H1 (cell line): ENCODE data around the gene KPNA6. TPM values are rescaled to one million over a fixed set of nuclear protein-coding genes. Genes with fewer than 3 reads are reported as not detected.
A peak's percentile ranks its signal among the peaks of the same experiment; 100 is the strongest.

ENCODE experiments used
- CTCF ChIA-PET: fragments of 300-600 bp; sonication (Branson Sonifier 250); formaldehyde crosslinking; loops from one replicate; lab custom pipeline; 2021; ENCODE audit not compliant: partially characterized antibody; lab: Charles Lee
- POLR2A ChIA-PET: fragments of 300-600 bp; sonication (Branson Sonifier 250); formaldehyde crosslinking; loops from one replicate; lab custom pipeline; 2021; ENCODE audit warnings: inconsistent platforms; ENCODE audit not compliant: partially characterized antibody; lab: Charles Lee
- DNase-seq, 2 experiments: peaks; one replicate each; pipeline versions ENCODE4 v3.0.0 to v3.0.0-alpha.2; 2010 to 2022; ENCODE audit warnings: low spot score in 2 of 2, low read depth in 1 of 2, mixed read lengths in 1 of 2
- FAIRE-seq: peaks from 2 replicates; lab custom pipeline; 2011; peaks lifted over from hg19 to GRCh38; lab: Jason Lieb, UNC
- H2AFZ ChIP-seq: 2 replicates; pipeline ENCODE4 v1.8.1; 2012; ENCODE audit warnings: low read length, inconsistent platforms
- H2AK5ac ChIP-seq: 2 replicates; pipeline ENCODE4 v1.6.1; 2013; ENCODE audit warnings: low read depth, low read length
- H2BK120ac ChIP-seq: replicated peaks from 2 replicates; pipeline ENCODE3; 2013; ENCODE audit warnings: low read depth, low read length, inconsistent platforms
- H2BK12ac ChIP-seq: 2 replicates; pipeline ENCODE4 v1.6.1; 2013; ENCODE audit warnings: low read depth, low read length
- H2BK15ac ChIP-seq: 2 replicates; pipeline ENCODE4 v1.6.1; 2013; ENCODE audit warnings: low read length
- H2BK20ac ChIP-seq: 2 replicates; pipeline ENCODE4 v1.6.1; 2013; ENCODE audit warnings: low read length
- H2BK5ac ChIP-seq: 2 replicates; pipeline ENCODE4 v1.6.1; 2013; ENCODE audit warnings: low read depth, low read length
- H3K14ac ChIP-seq: 2 replicates; pipeline ENCODE4 v1.6.1; 2013; ENCODE audit warnings: inconsistent platforms; ENCODE audit not compliant: insufficient read length
- H3K18ac ChIP-seq: 2 replicates; pipeline ENCODE4 v1.6.1; 2013; ENCODE audit warnings: low read length; ENCODE audit errors: extremely low read depth
- H3K23ac ChIP-seq: 2 replicates; pipeline ENCODE4 v1.6.1; 2013; ENCODE audit warnings: inconsistent platforms; ENCODE audit not compliant: insufficient read length
- H3K23me2 ChIP-seq: 2 replicates; pipeline ENCODE4 v1.6.1; 2013; ENCODE audit warnings: low read depth, low read length
- H3K27ac ChIP-seq: 2 replicates; pipeline ENCODE4 v1.6.1; 2011; ENCODE audit warnings: low read depth, low read length, inconsistent platforms
- H3K27me3 ChIP-seq, 4 experiments: replicated peaks in 1 of 4; 1 replicate in 1 of 4; 2 replicates in 3 of 4; pipeline versions ENCODE4 v1.6.1 to v1.8.1; 2011 to 2013; ENCODE audit warnings: low read length in 3 of 4, mild to moderate bottlenecking in 3 of 4, inconsistent platforms in 2 of 4, mixed read lengths in 2 of 4, moderate library complexity in 1 of 4; ENCODE audit not compliant: control insufficient read depth in 3 of 4, insufficient read depth in 3 of 4; ENCODE audit errors: extremely low read depth in 1 of 4
- H3K36me3 ChIP-seq, 4 experiments: 2 replicates each; pipeline versions ENCODE4 v1.6.1 to v1.8.1; 2011 to 2013; ENCODE audit warnings: mild to moderate bottlenecking in 4 of 4, low read length in 3 of 4, moderate library complexity in 2 of 4, control low read depth in 1 of 4, inconsistent platforms in 1 of 4; ENCODE audit not compliant: insufficient read depth in 4 of 4, control insufficient read depth in 2 of 4
- H3K4ac ChIP-seq: replicated peaks from 2 replicates; pipeline ENCODE3; 2013; ENCODE audit warnings: low read length, low read depth, mixed read lengths, inconsistent platforms; ENCODE audit not compliant: insufficient read length
- H3K4me1 ChIP-seq, 4 experiments: replicated peaks in 1 of 4; 1 replicate in 1 of 4; 2 replicates in 3 of 4; pipeline versions ENCODE4 v1.6.1 to v1.8.1; 2011 to 2013; ENCODE audit warnings: low read length in 3 of 4, inconsistent platforms in 2 of 4, mixed read lengths in 1 of 4; ENCODE audit not compliant: insufficient read depth in 4 of 4, control insufficient read depth in 3 of 4
- H3K4me2 ChIP-seq, 2 experiments: 2 replicates each; pipeline versions ENCODE4 v1.6.1 to v1.8.1; 2011 to 2013; ENCODE audit warnings: low read depth in 2 of 2, low read length in 2 of 2, control low read depth in 1 of 2, inconsistent platforms in 1 of 2, mild to moderate bottlenecking in 1 of 2; ENCODE audit not compliant: insufficient read depth in 1 of 2
- H3K4me3 ChIP-seq, 4 experiments: fragments of 200-600, 300-600 bp in 1 of 4; sonication (generic), shearing (Covaris generic), sonication (Bioruptor Twin) in 1 of 4; 2 replicates each; pipeline versions ENCODE4 v1.5.1 to v1.8.1; 2011 to 2016; ENCODE audit warnings: low read length in 4 of 4, low read depth in 3 of 4, control low read depth in 2 of 4, inconsistent platforms in 2 of 4, mild to moderate bottlenecking in 2 of 4, mixed read lengths in 1 of 4, moderate library complexity in 1 of 4; ENCODE audit not compliant: insufficient read depth in 2 of 4; ENCODE audit errors: extremely low read depth in 1 of 4
- H3K56ac ChIP-seq: replicated peaks from 2 replicates; pipeline ENCODE3; 2013; ENCODE audit warnings: low read depth, mild to moderate bottlenecking, mixed read lengths, low read length, inconsistent platforms; ENCODE audit not compliant: insufficient read length
- H3K79me1 ChIP-seq: 2 replicates; pipeline ENCODE4 v1.6.1; 2013; ENCODE audit warnings: low read depth, low read length, control low read depth
- H3K79me2 ChIP-seq, 2 experiments: 2 replicates each; pipeline versions ENCODE4 v1.6.1 to v1.8.1; 2012 to 2013; ENCODE audit warnings: low read length in 2 of 2, mild to moderate bottlenecking in 2 of 2, inconsistent platforms in 1 of 2; ENCODE audit not compliant: insufficient read depth in 2 of 2, control insufficient read depth in 1 of 2
- H3K9ac ChIP-seq, 4 experiments: replicated peaks in 1 of 4; 1 replicate in 1 of 4; 2 replicates in 3 of 4; pipeline versions ENCODE4 v1.6.1 to v1.8.1; 2011 to 2013; ENCODE audit warnings: low read depth in 3 of 4, low read length in 3 of 4, control low read depth in 2 of 4, mild to moderate bottlenecking in 2 of 4, moderate library complexity in 2 of 4, inconsistent platforms in 1 of 4; ENCODE audit errors: extremely low read depth in 1 of 4
- H3K9me3 ChIP-seq, 2 experiments: 2 replicates each; pipeline versions ENCODE4 v1.6.1 to v1.8.1; 2012 to 2013; ENCODE audit warnings: mild to moderate bottlenecking in 2 of 2, moderate library complexity in 2 of 2, control low read depth in 1 of 2, inconsistent platforms in 1 of 2, low read depth in 1 of 2, low read length in 1 of 2, mixed read lengths in 1 of 2; ENCODE audit not compliant: insufficient read depth in 2 of 2
- H4K20me1 ChIP-seq, 2 experiments: replicated peaks in 1 of 2; 2 replicates each; pipeline versions ENCODE3 to v1.8.1; 2011 to 2013; ENCODE audit warnings: inconsistent platforms in 2 of 2, low read length in 2 of 2, mild to moderate bottlenecking in 1 of 2; ENCODE audit not compliant: insufficient read depth in 2 of 2, control insufficient read depth in 1 of 2
- H4K5ac ChIP-seq: 2 replicates; pipeline ENCODE4 v1.6.1; 2013; ENCODE audit warnings: low read length, low read depth, mixed read lengths, inconsistent platforms; ENCODE audit not compliant: insufficient read length
- H4K8ac ChIP-seq: 2 replicates; pipeline ENCODE4 v1.8.0; 2013; ENCODE audit warnings: mild to moderate bottlenecking, moderate library complexity, low read length, inconsistent platforms; ENCODE audit not compliant: insufficient read depth; ENCODE audit errors: extremely low read depth
- H4K91ac ChIP-seq: replicated peaks from 2 replicates; pipeline ENCODE3; 2013; ENCODE audit warnings: low read length, mixed read lengths, inconsistent platforms; ENCODE audit not compliant: insufficient read length
- ASH2L ChIP-seq: fragments of 200-600, 300-600 bp; sonication (generic); IDR thresholded peaks from one replicate; pipeline ENCODE4 v1.7.1; 2017; ENCODE audit warnings: low read length
- EGR1 ChIP-seq: IDR thresholded peaks from 2 replicates; pipeline ENCODE4 v1.6.1; 2011; ENCODE audit warnings: low read depth, low read length, borderline replicate concordance
- EP300 ChIP-seq, 2 experiments: IDR thresholded peaks; 1 replicate in 1 of 2; 2 replicates in 1 of 2; pipeline ENCODE4 v1.6.1; 2011 to 2012; ENCODE audit warnings: low read depth in 2 of 2, low read length in 2 of 2, mild to moderate bottlenecking in 2 of 2, borderline replicate concordance in 1 of 2, inconsistent platforms in 1 of 2, moderate library complexity in 1 of 2
- HDAC2 ChIP-seq, 2 experiments: fragments of 300-600 bp in 1 of 2; sonication (generic) in 1 of 2; IDR thresholded peaks; 2 replicates each; pipeline ENCODE4 v1.6.1; 2011 to 2012; ENCODE audit warnings: low read depth in 2 of 2, low read length in 2 of 2, mild to moderate bottlenecking in 2 of 2, moderate library complexity in 2 of 2, borderline replicate concordance in 1 of 2, inconsistent platforms in 1 of 2
- RAD21 ChIP-seq, 2 experiments: IDR thresholded peaks in 1 of 2; conservative IDR thresholded peaks in 1 of 2; 2 replicates each; pipeline ENCODE4 v1.6.1; 2011; ENCODE audit warnings: low read depth in 2 of 2, low read length in 2 of 2, improper control_type of control experiment in 1 of 2, inconsistent platforms in 1 of 2, mild to moderate bottlenecking in 1 of 2, moderate library complexity in 1 of 2
- RFX5 ChIP-seq: IDR thresholded peaks from 2 replicates; pipeline ENCODE4 v1.6.1; 2011; ENCODE audit warnings: low read depth, low read length, improper control_type of control experiment, borderline replicate concordance
- SAP30 ChIP-seq: fragments of 300-600 bp; sonication (generic); IDR thresholded peaks from 2 replicates; pipeline ENCODE4 v1.7.1; 2012; ENCODE audit warnings: low read length, moderate library complexity, mild to moderate bottlenecking, inconsistent platforms; ENCODE audit not compliant: insufficient read depth, insufficient replicate concordance
- TCF12 ChIP-seq: IDR thresholded peaks from 2 replicates; pipeline ENCODE4 v1.6.1; 2011; ENCODE audit warnings: low read depth, mild to moderate bottlenecking, low read length
- WGBS, 2 experiments: shearing (Covaris generic) in 1 of 2; methylation state at CpG; one replicate each; pipeline versions ENCODE4 v1.1.6 to v1.1.7; 2013 to 2015; ENCODE audit warnings: low lambda C conversion rate in 2 of 2, mixed read lengths in 2 of 2, inconsistent platforms in 1 of 2, low coverage in 1 of 2, missing lambda C conversion rate in 1 of 2; ENCODE audit not compliant: insufficient replicate concordance in 2 of 2, insufficient coverage in 1 of 2, insufficient read length in 1 of 2; ENCODE audit errors: extremely low coverage in 1 of 2, missing lambda C conversion rate in 1 of 2; 5-methylcytosine and 5-hydroxymethylcytosine counted together
- polyA plus RNA-seq, 7 experiments: library from polyadenylated mRNA; depleted of rRNA in 3 of 7; stranded (reverse) in 5 of 7; unstranded in 2 of 7; fragments of >200 nt in 5 of 7; fragments of 200-250 nt in 2 of 7; gene quantifications; 1 replicate in 5 of 7; 2 replicates in 1 of 7; 4 replicates in 1 of 7; pipeline versions ENCODE4 v1.2.1 to v1.2.3, GENCODE V29; 2011 to 2013; ENCODE audit warnings: missing spikeins in 2 of 7, mixed read lengths in 2 of 7
- total RNA-seq: library from RNA; stranded (reverse); fragmentation: NEBNext Ultra II Directional; extraction: Animal tissue kit (Norgen Biotek cat#: 25700); gene quantifications from 2 replicates; pipeline ENCODE4 v1.2.1, GENCODE V29; 2021

The KPNA6 gene
- total and polyA plus RNA-seq, 2 of the 8 experiments (the other 6 are each of a cell fraction or from before 2014, with no cell fraction given): 24.2 to 120 TPM

DNA sequence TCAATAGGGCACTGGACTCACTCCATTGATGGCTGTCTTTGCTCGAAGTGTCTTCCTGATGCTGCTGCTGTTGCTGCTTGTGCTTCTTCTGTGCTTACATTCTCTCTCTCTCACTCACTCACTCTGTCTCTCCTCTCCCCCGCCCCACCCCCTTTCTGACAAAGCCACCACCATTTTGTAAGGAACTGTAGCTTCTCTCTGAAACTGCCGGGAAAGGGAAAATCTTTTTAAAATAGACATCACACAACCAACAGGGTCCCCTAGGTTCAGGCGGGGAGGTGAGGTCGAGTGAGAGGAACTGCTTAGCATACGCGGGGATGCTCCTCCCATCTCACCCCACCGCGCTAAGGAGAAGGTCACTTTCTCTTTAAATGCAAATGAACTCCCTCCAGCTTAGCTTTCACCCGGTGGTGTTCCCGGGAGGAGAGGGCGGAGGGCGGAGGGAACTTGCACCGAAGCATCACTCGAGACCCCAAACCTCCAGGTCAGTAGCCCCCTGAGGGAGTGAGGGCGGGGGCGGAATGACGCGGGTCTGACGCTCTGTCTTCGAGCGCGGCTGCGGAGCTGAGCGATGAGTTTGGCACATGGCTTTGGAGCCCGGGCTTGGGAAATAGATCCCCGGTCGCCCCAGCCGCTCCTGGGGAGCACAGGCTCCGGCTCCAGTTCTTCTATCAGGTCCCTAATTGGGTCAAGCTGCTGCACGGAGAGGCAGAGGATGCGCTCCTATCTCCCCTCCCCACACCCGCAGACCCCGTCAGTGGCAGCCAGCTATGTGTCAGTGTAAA lies 92.6 kb downstream of the KPNA6 start, which contains the start of gene CCDC28B:
CCDC28B (plus strand) TSS at position 370 of the 785 bp plus-strand sequence. CDS start 1,341 bp downstream, outside the sequence.
- Histone ChIP-seq H3K23me2 (peaks cover 13% of the 10 kb centered on the region; the same call in 1 of the 2 replicates), H3K4me3 (peak within 1 kb of the TSS; percentile 47 to 67 (median 62)), H3K79me1 (0 out of 2 replicates have a peak, but pooled peaks cover 3% of the 10 kb centered on the region), H3K9me3 (no peaks in the 10 kb centered on the region), H4K5ac (peak within 1 kb of the TSS; percentile 54), H3K79me2 (no peaks in the 10 kb centered on the region), H2BK5ac (peak within 1 kb of the TSS; percentile 53), H4K8ac (0 out of 2 replicates have a peak within 1 kb of the TSS, but pooled peaks have one; percentile 22), H3K18ac (peak within 1 kb of the TSS; percentile 79; the same call in 1 of the 2 replicates), H3K27me3 (peaks cover 0 to 4% (median 2%) of the 10 kb centered on the region in 4 experiments; a peak in 3 of 7 replicates), H3K4ac (no peak within 1 kb of the TSS), H3K36me3 (peaks cover 9 to 23% (median 15%) of the 10 kb centered on the region in 4 experiments; a peak in 6 of 8 replicates), H3K9ac (peak within 1 kb of the TSS in 2 of 4 experiments; percentile 6 to 14; a peak in 2 of 7 replicates), H3K4me1 (peaks cover 13 to 31% (median 20%) of the 10 kb centered on the region in 4 experiments), H3K56ac (no peak within 1 kb of the TSS), H4K20me1 (peaks cover 3 to 5% of the 10 kb centered on the region in 2 experiments), H3K14ac (no peak within 1 kb of the TSS), H2BK20ac (no peak within 1 kb of the TSS), H2BK120ac (no peak within 1 kb of the TSS), H3K4me2 (peak within 1 kb of the TSS; percentile 76 to 92), H3K27ac (peak within 1 kb of the TSS; percentile 5; the same call in 1 of the 2 replicates), H3K23ac (no peak within 1 kb of the TSS), H2AK5ac (no peak within 1 kb of the TSS), H2BK12ac (peak within 1 kb of the TSS; percentile 80; the same call in 1 of the 2 replicates), H2BK15ac (no peak within 1 kb of the TSS), H2AFZ (peak within 1 kb of the TSS; percentile 8; the same call in 1 of the 2 replicates), H4K91ac (no peak within 1 kb of the TSS)
- ChIA-PET POLR2A (interaction anchor here (0.7 to 21.3 kb wide), 22 partner anchors 8 to 187 kb away, joined by 3 to 332 read pairs (median 6); partner anchors contain the start of genes DCDC2B, EIF3I, HDAC1 and IQCC), CTCF (interaction anchor here (0.7 to 4.2 kb wide), 8 partner anchors 9 to 155 kb away, joined by 3 to 25 read pairs (median 5); no protein-coding TSS in a partner anchor)
- FAIRE-seq: peak; percentile 58
- DNase-seq: peak in 1 of 2 experiments; percentile 82
- WGBS, 2 experiments: 1% methylated on average over 31 of the region's 34 CpGs; no CpG with 5 or more reads in 1 of the 2 experiments
- TF ChIP-seq RAD21 (IDR thresholded peaks at IDR 0.05 in 1 of 2, conservative IDR thresholded peaks at IDR 0.05 in 1 of 2; ENCODE audit: low read depth in 2 of 2, low read length in 2 of 2) (no peak), SAP30 (peak; percentile 24), ASH2L (peak; percentile 79), RFX5 (no peak), EP300 (IDR thresholded peaks at IDR 0.05; ENCODE audit: borderline replicate concordance in 1 of 2, low read depth in 2 of 2, low read length in 2 of 2) (no peak), EGR1 (no peak), HDAC2 (IDR thresholded peaks at IDR 0.05; ENCODE audit: borderline replicate concordance in 1 of 2, low read depth in 2 of 2, low read length in 2 of 2) (peak in 1 of 2 experiments; percentile 80; a peak in 1 of 4 replicates), TCF12 (no peak)
